NCI-H524 treated with DMSO at 0.1 percent for 48 hours (cell line): ENCODE results near the gene FOXN3.

ENCODE experiments used
- DNase-seq: peaks from one replicate; lab custom pipeline; 2025; lab: John Stamatoyannopoulos, UW

FOXN3 gene

DNA sequence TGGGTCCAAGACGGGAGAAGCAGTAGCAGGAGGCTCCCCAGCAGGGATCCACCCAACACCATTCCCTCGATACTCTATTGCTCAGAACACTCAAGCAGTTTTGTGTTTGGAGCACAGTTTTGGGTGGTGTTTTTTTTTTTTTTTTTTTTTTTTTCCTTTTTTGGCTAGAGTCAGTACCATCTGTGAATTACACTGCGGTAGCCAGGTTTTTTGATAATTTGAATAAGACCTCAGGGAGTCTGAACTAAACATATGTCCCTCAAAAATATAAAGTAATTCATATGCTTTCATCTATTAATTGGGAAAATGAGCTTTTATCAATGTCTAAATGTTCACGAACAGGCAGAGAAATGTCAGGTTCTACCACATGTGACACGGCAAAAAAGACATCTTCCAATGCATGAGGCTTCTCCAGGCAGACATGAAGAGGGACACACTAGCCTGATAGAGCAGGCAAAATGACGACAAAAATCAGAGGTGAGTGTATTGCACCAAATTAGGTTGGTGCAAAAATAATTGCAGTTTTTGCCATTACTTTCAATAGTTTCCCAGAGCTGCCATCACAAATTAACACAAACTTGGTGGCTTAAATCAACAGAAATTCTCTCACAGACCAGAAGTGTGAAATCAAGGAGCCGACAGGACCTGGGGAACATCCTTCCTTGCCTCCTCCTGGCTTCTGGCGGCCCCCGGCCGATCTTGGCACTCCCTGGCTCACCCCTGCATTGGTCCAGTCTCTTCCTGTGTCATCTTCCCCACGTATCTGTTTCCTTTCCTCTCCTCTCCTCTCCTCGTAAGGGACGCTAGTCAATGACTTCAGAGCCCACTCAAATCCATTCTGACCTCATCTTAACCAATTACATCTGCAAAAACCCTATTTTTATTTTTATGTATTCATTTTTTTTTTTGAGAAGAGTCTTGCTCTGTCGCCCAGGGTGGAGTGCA, 33.9 kb downstream of the FOXN3 start:
- no peak for DNase-seq

DNA sequence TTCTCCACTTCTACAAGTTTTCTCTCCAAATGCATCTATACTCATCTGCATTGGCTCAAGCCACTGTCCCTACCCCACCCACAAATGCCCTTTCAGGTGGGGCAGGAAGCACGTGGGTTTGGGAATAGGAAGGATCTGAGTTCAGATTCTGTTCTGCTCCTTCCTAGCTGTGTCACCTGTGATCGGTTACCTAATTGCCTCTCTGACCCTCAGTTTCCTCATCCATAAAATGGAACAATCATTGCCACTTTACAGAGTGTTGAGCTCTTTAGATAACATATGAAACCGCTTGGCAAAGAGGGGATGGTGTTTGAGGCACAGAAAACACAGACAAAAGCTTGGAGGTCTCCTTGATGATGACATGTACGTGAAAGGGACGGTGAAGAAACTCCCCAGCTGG, 34.5 kb downstream of the FOXN3 start:
- no peak for DNase-seq

DNA sequence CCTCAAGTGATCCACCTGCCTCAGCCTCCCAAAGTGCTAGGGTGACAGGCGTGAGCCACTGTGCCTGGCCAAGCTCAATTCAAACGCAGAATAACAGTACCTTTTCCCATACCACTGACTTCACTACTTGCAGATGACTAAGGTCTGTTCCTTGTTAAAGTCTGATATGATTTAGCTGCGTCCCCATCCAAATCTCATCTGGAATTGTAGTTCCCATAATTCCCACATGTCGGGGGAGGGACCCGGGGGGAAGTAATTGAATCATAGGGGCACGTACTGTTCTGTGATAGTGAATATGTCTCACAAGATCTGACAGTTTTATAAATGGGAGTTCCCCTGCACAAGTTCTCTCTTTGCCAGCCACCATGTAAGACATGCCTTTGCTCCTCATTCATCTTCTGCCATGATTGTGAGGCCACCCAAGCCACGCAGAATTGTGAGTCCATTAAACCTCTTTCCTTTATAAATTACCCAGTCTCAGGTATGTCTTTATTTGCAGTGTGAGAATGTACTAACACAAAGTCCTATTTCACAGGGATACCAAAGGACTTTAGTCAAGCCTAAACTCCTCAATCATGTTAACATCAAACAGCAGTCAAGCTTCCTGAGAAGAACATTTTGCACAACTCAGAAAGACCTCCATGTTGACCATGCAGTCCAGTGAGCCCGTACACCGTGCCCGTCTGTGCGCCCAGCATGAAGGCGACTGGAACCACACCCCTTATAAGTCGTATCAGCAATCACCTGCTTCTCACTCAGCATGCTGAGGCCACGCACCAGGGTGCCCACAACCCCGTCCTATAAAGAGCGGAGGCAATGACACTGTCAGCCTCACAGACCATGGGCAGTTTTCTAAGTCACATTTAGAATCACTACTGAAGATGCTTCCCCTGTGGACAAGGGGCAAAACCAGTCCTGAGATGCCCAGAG, 36.9 kb downstream of the FOXN3 start:
- no peak for DNase-seq

DNA sequence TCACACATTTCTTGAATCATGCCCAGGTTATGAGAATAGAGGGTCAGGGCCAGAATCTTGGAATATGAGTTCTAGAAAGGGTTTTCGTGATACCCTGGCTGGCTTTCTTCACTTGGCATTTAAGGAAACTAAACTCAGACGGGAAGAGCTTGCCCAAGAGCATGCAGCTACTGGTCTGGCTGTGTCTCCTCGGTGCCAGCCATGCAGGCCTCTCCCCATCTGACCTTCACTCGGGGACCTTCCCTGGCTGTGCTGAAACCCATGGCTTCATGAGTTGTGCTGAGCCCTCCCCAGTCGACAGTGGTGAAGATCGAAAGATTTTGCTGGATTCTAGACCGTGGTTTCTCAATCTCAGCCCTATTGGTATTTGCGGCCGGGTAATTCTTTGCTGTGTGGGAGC, 38.0 kb downstream of the FOXN3 start:
- DNase-seq = no peak

DNA sequence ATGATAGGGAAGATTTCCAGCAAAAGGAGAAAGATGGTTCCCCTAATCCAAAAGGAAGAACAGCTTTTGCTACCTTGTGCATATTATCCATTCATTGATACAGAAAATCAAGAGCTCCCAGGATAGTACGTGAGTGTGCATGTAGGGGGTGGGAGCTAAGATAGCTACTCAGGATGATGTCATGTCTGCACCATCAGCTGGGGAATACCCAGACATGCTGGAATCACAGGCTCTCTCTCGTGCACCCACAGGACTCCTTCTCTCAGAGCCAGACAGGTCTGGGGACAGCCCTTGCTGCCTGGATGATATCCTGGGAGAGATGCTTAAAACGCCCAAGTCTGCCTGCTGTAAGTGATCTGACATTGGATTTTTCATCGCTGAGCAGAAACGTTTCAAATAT, 38.9 kb downstream of the FOXN3 start:
- DNase-seq = no peak

DNA sequence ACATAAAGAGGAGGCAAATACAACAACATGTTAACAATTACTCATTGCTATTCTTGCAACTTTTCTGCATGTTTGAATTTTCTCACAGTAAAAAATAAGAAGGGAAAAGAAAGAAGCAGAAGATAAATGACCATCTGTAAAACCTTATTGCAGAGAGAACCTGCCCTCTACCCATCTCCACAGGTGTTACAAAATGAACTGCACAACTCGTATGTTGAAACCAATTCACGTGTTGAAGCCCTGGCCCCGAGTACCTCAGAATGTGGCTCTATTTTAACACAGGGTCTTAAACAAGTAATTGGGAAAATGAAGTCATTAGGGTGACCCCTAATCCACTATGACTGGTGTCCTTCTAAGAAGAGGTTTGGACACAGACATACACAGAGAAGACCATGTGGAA, 39.5 kb downstream of the FOXN3 start:
- no peak for DNase-seq

DNA sequence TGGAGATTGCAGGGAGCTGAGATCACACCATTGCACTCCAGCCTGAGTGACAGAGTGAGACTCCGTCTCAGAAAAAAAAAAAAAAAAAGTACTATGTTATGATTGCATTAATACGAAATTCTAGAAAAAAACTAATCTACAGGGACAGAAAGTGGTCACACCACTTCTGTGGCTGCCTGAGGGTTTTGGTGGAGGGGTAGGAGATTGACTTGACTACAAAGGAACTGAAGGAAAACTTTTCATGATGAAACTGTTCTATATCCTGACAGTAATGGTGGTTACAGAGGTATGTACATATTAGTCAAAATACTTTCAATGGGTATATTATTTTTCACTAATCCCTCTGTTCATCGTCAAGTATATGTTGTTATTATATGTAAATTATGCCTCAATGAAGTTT, 42.1 kb downstream of the FOXN3 start:
- DNase-seq = no peak

DNA sequence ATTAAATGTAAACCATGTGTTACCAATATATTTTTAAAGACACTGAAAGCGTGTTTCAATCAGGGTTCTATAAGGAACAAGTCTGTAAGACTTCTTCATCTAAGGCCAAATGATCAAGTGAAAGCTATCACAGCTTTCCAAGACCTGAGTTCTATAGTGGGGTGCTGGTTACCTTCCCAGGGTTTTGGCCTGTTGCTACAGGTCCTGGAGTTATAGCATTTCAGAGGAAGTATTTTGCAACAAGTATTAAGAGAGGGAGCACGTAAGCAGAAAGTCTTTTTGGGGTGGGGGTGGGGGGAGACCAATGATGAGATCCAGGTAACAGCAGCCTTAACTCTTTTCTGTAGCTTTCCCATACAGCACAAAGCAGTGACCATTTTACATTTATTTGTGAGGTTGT, 43.8 kb downstream of the FOXN3 start:
- DNase-seq = no peak

DNA sequence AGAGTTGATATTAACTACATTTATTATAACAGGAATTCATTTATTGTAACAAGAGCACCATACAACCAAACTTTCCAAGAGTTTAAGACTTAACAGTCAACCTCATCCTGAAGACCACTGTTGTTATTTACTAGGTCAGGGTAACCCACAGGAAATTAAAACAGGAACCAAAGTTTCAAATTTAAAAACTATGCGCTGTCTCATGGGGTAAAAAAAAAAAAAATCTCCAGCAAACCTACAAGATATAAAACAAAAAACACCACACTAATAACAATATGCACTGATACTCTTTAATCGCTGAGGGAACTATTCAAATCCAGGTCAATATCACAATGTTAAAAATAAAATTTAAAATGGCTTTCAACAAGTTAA, 44.5 kb downstream of the FOXN3 start:
- no peak for DNase-seq

DNA sequence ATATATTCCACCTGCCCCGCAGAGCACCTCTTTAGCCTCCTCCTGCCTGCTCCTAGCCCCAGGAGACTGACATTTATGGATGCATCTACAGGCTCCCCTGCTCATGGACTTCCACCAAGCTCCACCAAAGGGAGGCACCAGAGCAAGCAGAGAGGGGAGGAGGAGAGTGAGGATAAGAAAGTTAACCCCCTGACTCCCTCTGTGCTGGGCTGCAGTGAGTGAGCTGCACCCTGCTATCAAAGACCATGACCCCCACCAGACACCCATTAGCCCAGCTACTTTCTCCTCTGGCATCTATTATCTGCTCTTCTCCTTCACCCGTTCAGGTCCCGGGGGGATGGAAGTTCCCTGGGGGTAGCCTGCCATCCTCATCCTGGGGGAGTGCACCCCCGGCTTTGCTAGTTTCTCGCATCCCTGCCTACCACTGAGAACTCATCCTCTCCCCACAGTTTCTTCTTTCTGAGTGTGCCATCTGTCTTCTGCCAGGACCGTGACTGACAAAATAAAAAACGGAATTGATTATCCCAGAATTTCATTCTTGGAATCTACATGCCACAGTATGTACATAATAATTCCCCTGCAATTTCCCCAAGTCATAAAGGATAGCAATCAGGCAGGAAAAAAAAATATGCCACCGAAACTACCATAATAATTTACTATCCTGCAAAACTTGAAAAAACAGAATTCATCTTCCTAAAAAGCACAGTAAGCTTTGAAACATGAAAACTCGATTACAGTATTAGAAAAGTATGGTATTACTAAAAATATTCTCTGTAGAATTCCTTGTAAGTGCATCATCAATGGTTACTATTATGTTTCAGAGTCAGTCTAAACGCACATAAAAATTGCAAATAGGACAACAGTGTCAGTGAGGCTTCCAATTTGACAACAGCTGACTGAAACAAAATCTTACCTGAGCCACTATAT, 45.2 kb downstream of the FOXN3 start:
- no peak for DNase-seq

DNA sequence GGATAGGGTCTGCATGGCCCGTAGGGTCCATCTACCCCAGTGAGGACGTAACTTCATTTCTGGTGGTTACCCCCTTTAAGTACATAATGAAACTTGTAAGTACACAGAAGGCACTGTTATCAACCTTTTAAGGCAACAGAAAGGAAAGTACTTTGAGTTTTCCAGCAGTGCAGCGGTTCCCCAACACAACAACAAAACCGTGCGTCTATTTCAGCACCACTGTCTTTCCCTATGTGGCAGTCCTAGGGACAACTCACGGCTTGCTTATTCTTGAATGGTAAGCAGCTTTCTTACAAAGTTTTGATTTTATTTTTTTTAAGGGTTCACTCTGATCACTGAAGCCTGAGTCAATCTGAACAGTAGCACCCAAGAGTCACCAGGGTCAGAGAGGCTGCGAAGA, 46.3 kb downstream of the FOXN3 start:
- no peak for DNase-seq

DNA sequence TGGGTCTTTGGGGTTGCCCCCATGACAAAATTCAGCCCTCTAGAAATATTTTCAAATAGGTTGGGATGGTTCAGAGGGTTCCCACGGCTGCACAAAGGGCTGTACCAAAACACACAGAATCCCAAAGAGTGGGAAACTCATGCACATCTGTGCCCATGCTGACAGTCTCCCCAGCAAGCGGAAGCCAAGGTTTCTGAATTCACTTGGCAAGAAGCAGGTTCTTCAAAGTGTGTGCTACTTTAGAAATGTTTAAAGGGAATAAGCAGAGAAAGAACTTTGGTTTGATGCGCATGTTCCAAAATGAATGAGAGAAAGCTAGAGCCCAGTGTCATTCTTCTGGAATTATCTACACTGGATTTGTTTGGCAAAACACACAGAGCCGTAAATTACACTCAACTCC, 46.7 kb downstream of the FOXN3 start:
- DNase-seq = no peak

DNA sequence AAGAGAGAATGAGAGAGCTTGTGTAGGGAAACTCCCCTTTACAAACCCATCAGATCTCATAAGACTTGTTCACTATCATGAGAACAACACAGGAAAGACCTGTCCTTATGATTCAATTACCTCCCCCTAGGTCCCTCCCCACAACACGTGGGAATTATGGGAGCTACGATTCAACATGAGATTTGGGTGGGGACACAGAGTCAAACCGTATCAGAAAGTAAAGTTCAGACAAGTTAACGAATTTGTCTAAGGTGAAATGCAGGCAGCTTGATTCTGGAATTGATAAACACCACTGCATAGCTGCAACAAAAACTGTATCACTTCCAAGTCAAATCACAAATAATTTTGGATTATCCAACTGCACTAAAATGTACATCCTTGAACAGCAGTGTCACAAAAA, 47.4 kb downstream of the FOXN3 start:
- no peak for DNase-seq

DNA sequence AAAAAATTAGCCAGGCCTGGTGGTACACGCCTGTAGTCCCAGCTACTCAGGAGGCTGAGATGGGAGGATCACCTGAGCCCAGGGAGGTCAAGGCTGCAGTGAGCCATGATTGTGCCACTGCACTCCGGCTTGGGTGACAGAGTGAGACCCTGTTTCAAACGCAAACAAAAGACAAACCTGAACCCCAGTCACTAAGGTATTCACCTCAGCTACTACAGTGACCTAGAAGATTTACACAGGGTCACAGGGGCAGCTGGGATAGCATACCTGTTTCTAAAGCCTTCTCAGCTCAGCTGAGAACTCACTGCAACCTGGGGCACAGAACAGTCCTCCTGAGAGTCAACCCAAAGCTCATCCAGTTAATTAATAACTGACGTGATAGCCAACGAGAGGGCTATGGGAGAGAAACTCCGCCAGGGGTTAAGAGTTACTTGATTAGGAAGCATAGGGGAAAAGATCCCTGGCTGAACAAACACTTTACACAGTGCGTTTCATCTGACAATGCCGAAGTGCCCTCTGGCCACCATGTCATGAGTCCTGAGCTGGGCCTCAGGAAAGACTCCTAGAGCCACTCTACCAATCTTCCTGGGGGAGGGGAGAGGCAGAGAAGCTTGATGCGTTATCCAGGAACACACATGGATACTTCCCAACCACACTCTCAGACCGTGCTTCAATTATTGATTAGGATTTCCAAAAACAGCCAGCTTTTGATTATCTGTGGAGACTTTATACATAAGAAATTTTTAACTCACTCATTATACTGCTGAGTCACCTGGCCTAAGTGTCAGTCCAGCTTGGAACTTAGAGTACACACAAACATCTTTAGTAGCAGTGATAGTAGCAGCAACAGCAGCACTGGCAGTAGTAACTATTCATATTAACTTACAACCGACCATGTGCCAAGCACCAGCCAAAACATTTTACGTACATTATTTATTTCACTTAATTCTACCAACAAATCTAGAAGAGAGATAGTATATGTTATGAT, 48.2 kb downstream of the FOXN3 start:
- DNase-seq = no peak

DNA sequence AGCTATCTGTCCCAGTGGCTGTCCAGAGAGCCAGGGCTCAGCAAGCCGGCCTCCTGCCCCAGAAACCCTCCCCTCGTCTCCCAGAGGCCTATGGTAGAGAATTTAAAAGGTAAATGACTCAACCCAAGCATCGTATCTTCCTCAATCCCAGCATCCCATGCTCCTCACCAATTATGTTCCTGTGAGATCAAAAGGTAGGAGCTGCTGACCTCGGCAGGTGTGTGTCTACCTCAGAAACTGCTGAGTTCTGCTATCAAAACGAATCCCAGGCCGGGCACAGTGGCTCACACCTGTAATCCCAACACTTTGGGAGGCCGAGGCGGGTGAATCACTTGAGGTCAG, 49.3 kb downstream of the FOXN3 start:
- DNase-seq = no peak

DNA sequence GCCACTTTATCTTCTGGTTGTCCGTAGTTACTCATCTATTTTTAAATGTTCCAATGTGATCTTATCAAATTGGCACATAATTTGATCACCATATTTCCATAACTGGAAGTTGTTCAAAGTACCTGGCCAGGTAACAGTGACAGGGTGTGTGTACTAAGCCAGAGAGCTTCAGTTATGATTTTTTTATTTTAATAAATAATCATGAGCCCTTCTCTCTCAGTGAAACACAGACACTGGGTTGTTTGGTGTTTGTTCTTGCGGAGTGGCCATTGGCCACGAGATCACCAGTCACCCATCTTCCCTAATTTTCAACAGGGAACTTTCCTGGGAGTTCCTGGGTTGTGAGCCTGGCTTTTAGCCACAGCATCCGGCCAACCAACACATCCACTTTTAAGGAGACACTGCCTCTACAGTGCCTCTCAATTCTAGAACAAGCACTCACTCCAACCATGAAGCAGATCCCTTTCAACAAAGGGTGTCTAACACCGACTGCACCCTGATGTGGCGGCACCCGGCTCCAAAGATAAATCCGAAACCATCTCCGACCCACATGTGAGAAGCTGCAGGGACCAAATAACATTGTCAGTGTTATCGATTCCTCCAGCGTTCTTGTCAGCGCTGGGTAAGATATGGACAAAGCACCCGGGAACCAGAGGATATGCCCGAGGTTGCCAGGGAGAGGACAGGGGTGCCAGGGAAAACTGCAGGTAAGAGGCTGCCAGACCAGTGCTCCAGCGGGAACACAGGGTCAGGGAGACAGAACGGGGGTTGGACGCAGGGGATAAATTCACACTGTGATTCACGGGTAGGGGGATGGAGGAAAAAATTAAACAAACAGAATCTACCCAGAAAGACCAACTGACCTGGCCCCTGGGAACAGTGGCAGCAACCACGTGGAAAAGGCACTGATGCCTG, 49.9 kb downstream of the FOXN3 start:
- DNase-seq = no peak

DNA sequence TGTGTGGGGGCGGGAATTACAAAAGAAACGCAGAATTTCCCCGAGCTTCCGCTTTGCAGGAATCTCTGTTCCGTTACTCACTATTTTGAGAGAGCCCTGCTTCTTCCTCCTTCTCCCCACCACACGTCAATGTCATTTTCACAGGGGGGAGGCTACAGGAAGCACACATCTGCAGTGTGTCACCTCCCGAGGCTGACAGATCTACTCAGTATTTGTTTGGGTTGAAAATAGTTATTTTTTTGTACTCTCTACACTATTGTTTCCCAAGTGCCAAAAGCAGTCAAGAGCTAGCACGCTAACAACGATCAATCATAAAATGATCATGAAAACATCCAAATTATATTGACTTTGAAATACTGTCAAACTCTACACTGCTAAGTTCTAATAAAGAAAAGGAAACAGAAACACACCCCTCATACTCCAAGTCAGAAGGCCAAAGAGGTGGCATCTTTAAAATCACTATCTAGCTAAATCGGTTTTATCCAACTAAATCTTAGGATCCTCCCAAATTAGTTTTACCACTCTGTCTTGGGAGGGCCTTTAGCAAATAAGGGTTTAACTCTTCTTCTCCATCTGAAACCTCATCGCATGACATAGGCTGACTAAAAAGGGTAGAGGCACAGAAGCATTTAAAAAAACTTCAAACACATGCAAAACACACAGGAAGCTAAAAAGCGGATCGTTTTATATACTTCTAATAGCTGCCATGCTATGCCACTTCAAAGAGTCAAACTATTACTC, 51.8 kb downstream of the FOXN3 start:
- DNase-seq = no peak

DNA sequence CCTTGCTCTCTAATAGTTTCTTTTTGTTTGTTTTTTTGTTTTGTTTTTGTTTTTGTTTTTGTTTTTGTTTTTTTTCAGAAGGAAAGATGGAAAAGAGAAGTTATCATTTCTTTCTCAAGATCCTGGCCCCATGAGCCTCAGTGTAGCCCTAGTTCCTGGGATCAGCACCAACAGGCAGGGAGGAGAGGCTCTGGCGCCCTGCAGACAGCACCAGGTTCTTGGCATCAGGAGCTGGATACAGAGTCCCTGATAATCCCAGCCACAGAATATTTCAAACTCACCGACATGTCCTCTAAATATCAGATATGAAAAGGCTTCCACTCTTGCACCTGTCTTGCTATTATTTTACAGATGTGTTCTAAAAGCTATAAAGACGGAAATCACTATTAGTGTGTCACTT, 52.7 kb downstream of the FOXN3 start:
- DNase-seq = no peak

DNA sequence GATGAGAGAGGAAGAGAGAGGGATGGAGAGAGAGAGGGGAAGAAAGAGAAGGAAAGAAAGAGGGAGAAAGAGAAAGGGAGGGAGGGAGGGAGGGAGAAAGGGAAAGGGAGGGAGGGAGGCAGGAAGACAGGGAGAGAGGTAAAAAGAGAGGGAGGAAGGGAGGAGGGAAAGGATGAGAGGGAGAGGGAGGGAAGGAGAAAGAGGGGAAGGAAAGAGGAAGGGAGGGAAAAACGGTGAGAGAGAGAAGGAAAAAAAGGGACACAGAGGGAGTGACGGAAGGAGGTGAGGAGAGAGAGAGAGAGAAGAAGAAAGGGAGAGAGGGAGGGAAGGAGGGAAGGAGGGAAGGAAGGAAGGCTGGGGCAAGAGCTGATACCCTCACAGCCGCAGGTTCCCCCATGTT, 56.8 kb downstream of the FOXN3 start:
- no peak for DNase-seq
